T-helper 2 cell treated with Interferon-gamma antibody and Interleukin-4, amounts not matched to agents 100 ng/mL and 5 ng/mL, for 36 hours (primary cell): Measurements from ENCODE around the gene B3GNT3. TPM values are rescaled to one million over a fixed set of nuclear protein-coding genes. Genes with fewer than 3 reads are reported as not detected.

Experiments
- intact Hi-C: fragments of 100-400 bp; cut with micrococcal nuclease; formaldehyde crosslinking; loops from one replicate; pipeline ENCODE4 v1.15.1; 2023
- total RNA-seq: library from RNA; stranded (reverse); gene quantifications from 2 replicates; pipeline ENCODE4 v1.2.3, GENCODE V29; 2022

The B3GNT3 gene
- total RNA-seq, 1 donor from 2014 or later: not detected

GRCh38 chr19:17855280-17856152, 60.6 kb downstream of the B3GNT3 start:
- intact Hi-C loops: loop anchor here (1.0 to 5.0 kb wide), 4 partner anchors 71 to 343 kb away; partner anchors contain the start of gene PGLS

GRCh38 chr19:17859533-17860330, 64.8 kb downstream of the B3GNT3 start, which contains the start of gene RPL18A:
Gene RPL18A (plus strand): TSS chr19:17859910. CDS start chr19:17859957, 47 bp downstream.
- intact Hi-C loops: loop anchor here (1.0 to 5.0 kb wide), 5 partner anchors 11 to 347 kb away; partner anchors contain the start of gene PGLS

- intact Hi-C loops: no loop called here
These were observed 65.5 kb downstream of the B3GNT3 start for GRCh38 chr19:17860331-17860992.

GRCh38 chr19:17860993-17861360, 66.0 kb downstream of the B3GNT3 start:
- intact Hi-C loops: no loop called here

GRCh38 chr19:17861542-17862402, 66.8 kb downstream of the B3GNT3 start:
- intact Hi-C loops: no loop called here

- intact Hi-C loops: no loop called here
These were observed 68.0 kb downstream of the B3GNT3 start for GRCh38 chr19:17862711-17863519.

Other genes starting within 250 kb of the B3GNT3 start
- 55.9 and 61.7 TPM in 2 replicates for gene COLGALT1, start 239.5 kb upstream of the B3GNT3 start, total RNA-seq
- gene UNC13A, start 106.8 kb upstream of the B3GNT3 start, total RNA-seq: 0.02 and 0.07 TPM in 2 replicates
- gene MAP1S, start 75.7 kb upstream of the B3GNT3 start, total RNA-seq: 57.1 and 59.7 TPM in 2 replicates
- gene FCHO1, start 43.7 kb upstream of the B3GNT3 start, total RNA-seq: 84.7 and 85.4 TPM in 2 replicates
- gene INSL3, start 26.4 kb downstream of the B3GNT3 start, total RNA-seq: 4.1 and 5.7 TPM in 2 replicates
- gene JAK3, start 52.8 kb downstream of the B3GNT3 start, total RNA-seq: 184 and 186 TPM in 2 replicates
- gene RPL18A, start 64.8 kb downstream of the B3GNT3 start, total RNA-seq: 2,256 and 2,269 TPM in 2 replicates
- 0.48 and 0.84 TPM in 2 replicates for gene SLC5A5, start 76.8 kb downstream of the B3GNT3 start, total RNA-seq
- 64.2 and 65.9 TPM in 2 replicates for gene CCDC124, start 137.9 kb downstream of the B3GNT3 start, total RNA-seq
- gene KCNN1, start 172.0 kb downstream of the B3GNT3 start, total RNA-seq: 0.05 TPM in 1 of 2 replicates, not detected in the other
- gene ARRDC2, start 213.0 kb downstream of the B3GNT3 start, total RNA-seq: 43.1 and 46.7 TPM in 2 replicates